Progenitor cell of endocrine pancreas (in vitro differentiated cells): ENCODE measurements around the gene TDO2. TPM values are rescaled to one million over a fixed set of nuclear protein-coding genes. Genes with fewer than 3 reads are reported as not detected.

Experiments used
- DNase-seq: peaks from one replicate; pipeline ENCODE4 v3.0.0; 2021; ENCODE audit warnings: low spot score; ENCODE audit not compliant: unreplicated experiment
- H3K27ac Mint-ChIP-seq: 2 replicates; pipeline ENCODE4 v1.8.0; 2021; ENCODE audit warnings: mild to moderate bottlenecking, moderate library complexity, mixed read lengths
- H3K27me3 Mint-ChIP-seq: 2 replicates; pipeline ENCODE4 v1.8.0; 2021; ENCODE audit warnings: mixed read lengths
- H3K36me3 Mint-ChIP-seq: 2 replicates; pipeline ENCODE4 v1.8.0; 2022; ENCODE audit warnings: mixed read lengths; ENCODE audit not compliant: insufficient read depth
- H3K4me1 Mint-ChIP-seq: 2 replicates; pipeline ENCODE4 v1.8.0; 2021; ENCODE audit warnings: low read depth, mixed read lengths
- H3K4me3 Mint-ChIP-seq: 2 replicates; pipeline ENCODE4 v1.8.0; 2021; ENCODE audit warnings: low read depth, mild to moderate bottlenecking, moderate library complexity, mixed read lengths
- H3K9me3 Mint-ChIP-seq: 2 replicates; pipeline ENCODE4 v1.8.0; 2021; ENCODE audit warnings: low read depth, mixed read lengths
- total RNA-seq: library from RNA; stranded (reverse); gene quantifications from 2 replicates; pipeline ENCODE4 v1.2.1, GENCODE V29; 2021
- TF ChIP-seq, protein P1 (sequence below): fragments of 200-600 bp; sonication (generic); IDR thresholded peaks from one replicate; pipeline ENCODE4 v1.5.0; 2021; ENCODE audit warnings: antibody characterized with exemption, mild to moderate bottlenecking; ENCODE audit not compliant: unreplicated experiment

Gene TDO2
- total RNA-seq, 1 donor from 2014 or later, result 0.46 TPM

DNA sequence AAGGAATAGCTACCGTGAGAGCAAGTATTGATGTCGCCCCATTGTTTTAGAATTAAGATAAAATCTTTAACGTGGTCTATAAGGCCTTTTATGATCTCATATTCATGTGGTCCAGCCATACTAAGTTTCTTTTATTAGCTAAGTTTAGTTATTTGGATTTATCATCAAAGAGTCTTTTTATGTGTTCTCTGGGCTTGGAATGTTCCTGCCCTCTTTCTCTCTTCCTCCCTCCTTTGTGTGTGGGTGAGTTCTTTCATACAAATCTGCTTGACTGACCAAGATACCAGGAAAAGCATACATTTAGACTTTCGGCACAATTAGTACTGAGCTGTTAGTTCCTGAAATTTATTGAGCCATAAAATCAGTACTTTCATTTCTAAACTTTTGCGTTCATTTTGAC, 11.3 kb downstream of the TDO2 start:
- no peak overlapping the region for H3K4me3 Mint-ChIP-seq
- H3K9me3 Mint-ChIP-seq, result no peaks in the 10 kb centered on the region
- TF ChIP-seq, protein P1, sequence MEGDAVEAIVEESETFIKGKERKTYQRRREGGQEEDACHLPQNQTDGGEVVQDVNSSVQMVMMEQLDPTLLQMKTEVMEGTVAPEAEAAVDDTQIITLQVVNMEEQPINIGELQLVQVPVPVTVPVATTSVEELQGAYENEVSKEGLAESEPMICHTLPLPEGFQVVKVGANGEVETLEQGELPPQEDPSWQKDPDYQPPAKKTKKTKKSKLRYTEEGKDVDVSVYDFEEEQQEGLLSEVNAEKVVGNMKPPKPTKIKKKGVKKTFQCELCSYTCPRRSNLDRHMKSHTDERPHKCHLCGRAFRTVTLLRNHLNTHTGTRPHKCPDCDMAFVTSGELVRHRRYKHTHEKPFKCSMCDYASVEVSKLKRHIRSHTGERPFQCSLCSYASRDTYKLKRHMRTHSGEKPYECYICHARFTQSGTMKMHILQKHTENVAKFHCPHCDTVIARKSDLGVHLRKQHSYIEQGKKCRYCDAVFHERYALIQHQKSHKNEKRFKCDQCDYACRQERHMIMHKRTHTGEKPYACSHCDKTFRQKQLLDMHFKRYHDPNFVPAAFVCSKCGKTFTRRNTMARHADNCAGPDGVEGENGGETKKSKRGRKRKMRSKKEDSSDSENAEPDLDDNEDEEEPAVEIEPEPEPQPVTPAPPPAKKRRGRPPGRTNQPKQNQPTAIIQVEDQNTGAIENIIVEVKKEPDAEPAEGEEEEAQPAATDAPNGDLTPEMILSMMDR, result no peak
- H3K27me3 Mint-ChIP-seq, result no peaks in the 10 kb centered on the region
- DNase-seq, result no peak
- no peak overlapping the region for H3K27ac Mint-ChIP-seq
- no peaks in the 10 kb centered on the region for H3K4me1 Mint-ChIP-seq
- H3K36me3 Mint-ChIP-seq, result no peaks in the 10 kb centered on the region

DNA sequence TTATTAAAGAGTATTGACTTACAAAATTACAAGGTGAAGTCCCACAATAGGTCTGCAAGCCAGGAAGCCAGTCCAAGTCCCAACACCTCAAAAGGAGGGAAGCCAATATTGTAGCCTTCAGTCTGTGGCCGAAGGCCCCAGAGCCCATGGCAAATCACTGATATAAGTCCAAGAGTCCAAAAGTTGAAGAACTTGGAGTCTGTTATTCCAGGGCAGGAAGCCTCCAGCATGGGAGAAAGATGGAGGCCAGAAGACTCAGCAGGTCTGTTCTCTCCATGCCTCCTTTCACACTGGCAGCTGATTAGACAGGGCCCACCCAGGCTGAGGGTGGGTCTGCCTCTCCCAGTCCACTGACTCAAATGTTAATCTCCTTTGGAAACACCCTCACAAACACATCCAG, 18.1 kb downstream of the TDO2 start:
- H3K36me3 Mint-ChIP-seq, result no peaks in the 10 kb centered on the region

DNA sequence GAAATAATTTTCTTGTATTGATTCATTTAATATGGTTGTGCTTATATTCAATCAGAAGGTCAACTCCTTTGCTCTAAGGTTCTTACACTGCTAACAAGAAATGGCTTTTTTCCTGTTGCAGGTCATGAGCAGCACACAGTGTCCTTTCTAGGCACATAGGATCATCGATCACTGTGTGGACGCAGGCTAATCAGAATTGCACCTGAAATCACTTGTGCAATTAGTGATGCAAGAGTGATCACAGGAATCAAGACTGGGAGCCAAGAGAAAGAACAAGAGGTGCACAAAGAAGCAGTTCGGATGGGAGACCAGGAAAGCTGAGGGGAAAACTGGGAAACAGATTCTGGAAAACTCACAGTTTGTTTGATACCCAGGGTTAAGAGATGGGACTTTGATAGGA, 21.1 kb downstream of the TDO2 start:
- no peak for DNase-seq
- no peak overlapping the region for H3K4me3 Mint-ChIP-seq
- H3K27ac Mint-ChIP-seq, result peak overlapping the region; percentile 80
- peaks cover 18% of the 10 kb centered on the region for H3K4me1 Mint-ChIP-seq
- TF ChIP-seq, protein P1, result no peak
- no peaks in the 10 kb centered on the region for H3K27me3 Mint-ChIP-seq
- peaks cover 9% of the 10 kb centered on the region for H3K36me3 Mint-ChIP-seq
- H3K9me3 Mint-ChIP-seq, result peaks cover 19% of the 10 kb centered on the region

More for the DNA sequence above, 18.1 kb downstream of the TDO2 start:
- no peak for DNase-seq
- Mint-ChIP-seq H3K4me1 (peaks cover 18% of the 10 kb centered on the region), H3K27me3 (no peaks in the 10 kb centered on the region), H3K4me3 (no peak overlapping the region), H3K27ac (no peak overlapping the region), H3K9me3 (peaks cover 6% of the 10 kb centered on the region)
- TF ChIP-seq, protein P1, result no peak

DNA sequence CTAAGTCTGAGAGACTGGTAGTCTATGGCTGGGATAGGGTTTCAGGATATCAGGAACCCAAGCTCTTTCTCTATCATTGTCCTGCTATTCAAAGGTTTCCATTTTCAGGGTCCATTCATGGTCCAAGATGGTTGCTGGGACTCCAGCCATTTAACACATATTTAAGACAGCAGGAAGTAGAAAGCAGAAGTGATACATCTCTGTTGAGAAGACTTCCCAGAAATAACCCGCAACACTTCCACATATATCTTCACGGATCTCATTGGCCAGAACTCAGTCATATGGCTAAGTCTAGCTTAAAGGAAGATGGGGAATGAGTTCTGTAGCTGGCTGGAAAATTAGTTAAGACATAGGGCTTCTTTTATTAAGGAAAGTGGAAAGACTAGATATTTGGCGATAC, 26.3 kb downstream of the TDO2 start:
- no peak overlapping the region for H3K27ac Mint-ChIP-seq
- TF ChIP-seq, protein P1, result no peak
- no peak overlapping the region for H3K4me3 Mint-ChIP-seq
- peaks cover 2% of the 10 kb centered on the region for H3K4me1 Mint-ChIP-seq
- DNase-seq, result no peak
- peaks cover 14% of the 10 kb centered on the region for H3K36me3 Mint-ChIP-seq
- peaks cover 36% of the 10 kb centered on the region for H3K9me3 Mint-ChIP-seq
- H3K27me3 Mint-ChIP-seq, result no peaks in the 10 kb centered on the region

DNA sequence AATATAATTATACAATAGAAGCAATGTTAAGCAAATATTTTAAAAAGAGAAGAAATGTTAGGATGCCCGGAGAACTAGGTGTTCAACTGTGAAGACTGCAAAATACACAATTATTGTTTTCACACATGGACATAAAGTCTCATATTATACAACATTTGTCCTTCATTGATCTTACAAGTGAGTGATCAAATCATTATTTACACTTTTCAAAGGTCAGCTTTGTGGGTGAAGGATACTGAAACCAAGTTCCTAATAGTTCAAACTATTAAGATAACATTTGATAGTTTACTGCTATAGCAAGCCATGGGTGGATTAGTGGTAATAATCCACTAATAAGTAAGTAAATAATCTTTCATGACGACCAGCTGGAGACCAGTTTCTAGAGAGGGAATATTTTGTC, 26.8 kb downstream of the TDO2 start:
- Mint-ChIP-seq H3K9me3 (peaks cover 39% of the 10 kb centered on the region), H3K4me1 (peaks cover 2% of the 10 kb centered on the region), H3K27me3 (no peaks in the 10 kb centered on the region)

More for the DNA sequence above, 26.8 kb downstream of the TDO2 start:
- peaks cover 14% of the 10 kb centered on the region for H3K36me3 Mint-ChIP-seq
- no peak for DNase-seq
- TF ChIP-seq, protein P1, result no peak
- no peak overlapping the region for H3K27ac Mint-ChIP-seq
- no peak overlapping the region for H3K4me3 Mint-ChIP-seq
